ENCODE measurements around the gene RNFT1.
"Not testable (repeated sequence)": the region's sequence is repeated elsewhere in the genome, so short reads cannot be mapped to it uniquely, and the experiment has no call there.

RNFT1 gene

GRCh38 chr17:59964482-59965328, at the start of gene RNFT1:
Gene RNFT1 (minus strand): TSS chr17:59964740. CDS start chr17:59964663, 77 bp downstream.
- peak; percentile 80 to 90 for DNase-seq (ENCODE audit: low read depth in 2 of 2)

GRCh38 chr17:60009326-60009725, 44.8 kb upstream of the RNFT1 start:
- not testable (repeated sequence) for DNase-seq (ENCODE audit: low read depth in 2 of 2)

- not testable (repeated sequence) for DNase-seq (ENCODE audit: low read depth in 2 of 2)
These were observed 43.8 kb upstream of the RNFT1 start for GRCh38 chr17:60008377-60008776.

- no peak for DNase-seq (ENCODE audit: low read depth in 2 of 2)
These were observed 41.6 kb upstream of the RNFT1 start for GRCh38 chr17:60006160-60006559.

- DNase-seq (ENCODE audit: low read depth in 2 of 2), result not testable (repeated sequence)
These were observed 40.0 kb upstream of the RNFT1 start for GRCh38 chr17:60004561-60004960.

- not testable (repeated sequence) for DNase-seq (ENCODE audit: low read depth in 2 of 2)
These were observed 37.9 kb upstream of the RNFT1 start for GRCh38 chr17:60002405-60002804.

GRCh38 chr17:59996608-59997007, 32.1 kb upstream of the RNFT1 start:
- DNase-seq (ENCODE audit: low read depth in 2 of 2), result not testable (repeated sequence)

- DNase-seq (ENCODE audit: low read depth in 2 of 2), result not testable (repeated sequence)
These were observed 10.6 kb upstream of the RNFT1 start for GRCh38 chr17:59975166-59975565.

- DNase-seq (ENCODE audit: low read depth in 2 of 2), result not testable (repeated sequence)
These were observed 8.9 kb upstream of the RNFT1 start for GRCh38 chr17:59973483-59973882.

GRCh38 chr17:59972778-59973177, 8.2 kb upstream of the RNFT1 start:
- no peak for DNase-seq (ENCODE audit: low read depth in 2 of 2)

- DNase-seq (ENCODE audit: low read depth in 2 of 2), result not testable (repeated sequence)
These were observed 7.2 kb upstream of the RNFT1 start for GRCh38 chr17:59971771-59972170.

GRCh38 chr17:59963738-59964481, 630 bp downstream of the RNFT1 start:
- DNase-seq (ENCODE audit: low read depth in 2 of 2), result peak; percentile 17 to 38

GRCh38 chr17:59962739-59963318, 1.7 kb downstream of the RNFT1 start:
- DNase-seq (ENCODE audit: low read depth in 2 of 2), result no peak

- not testable (repeated sequence) for DNase-seq (ENCODE audit: low read depth in 2 of 2)
These were observed 5.0 kb downstream of the RNFT1 start for GRCh38 chr17:59959574-59959973.

- no peak for DNase-seq (ENCODE audit: low read depth in 2 of 2)
These were observed 9.7 kb downstream of the RNFT1 start for GRCh38 chr17:59954856-59955255.

GRCh38 chr17:59950049-59950448, 14.5 kb downstream of the RNFT1 start:
- DNase-seq (ENCODE audit: low read depth in 2 of 2), result no peak

- not testable (repeated sequence) for DNase-seq (ENCODE audit: low read depth in 2 of 2)
These were observed 17.2 kb downstream of the RNFT1 start for GRCh38 chr17:59947310-59947709.

- not testable (repeated sequence) for DNase-seq (ENCODE audit: low read depth in 2 of 2)
These were observed 18.1 kb downstream of the RNFT1 start for GRCh38 chr17:59946433-59946832.

- no peak for DNase-seq (ENCODE audit: low read depth in 2 of 2)
These were observed 23.4 kb downstream of the RNFT1 start for GRCh38 chr17:59941131-59941530.

GRCh38 chr17:59940697-59941096, 23.8 kb downstream of the RNFT1 start:
- DNase-seq (ENCODE audit: low read depth in 2 of 2), result not testable (repeated sequence)

GRCh38 chr17:59933317-59933716, 31.2 kb downstream of the RNFT1 start:
- not testable (repeated sequence) for DNase-seq (ENCODE audit: low read depth in 2 of 2)

- not testable (repeated sequence) for DNase-seq (ENCODE audit: low read depth in 2 of 2)
These were observed 33.8 kb downstream of the RNFT1 start for GRCh38 chr17:59930768-59931167.

All from stimulated activated CD8-positive, alpha-beta memory T cell treated with anti-CD3 and anti-CD28 coated beads, Interleukin-7, amount 100 ng/mL, for 4 hours (primary cell).